Ascending aorta (tissue), 2 donors: Measurements from ENCODE around the gene LRP1B. TPM values are rescaled to one million over a fixed set of nuclear protein-coding genes. Genes with fewer than 3 reads are reported as not detected.

Experiments
- DNase-seq, 2 donors: peaks; one replicate each; pipeline ENCODE4 v3.0.0-alpha.2; 2019; ENCODE audit warnings: low spot score in 2 of 2
- H3K27ac ChIP-seq, 2 donors: fragments of 200-600 bp; sonication (generic); one replicate each; pipeline ENCODE4 v1.5.1; 2016 to 2017; ENCODE audit warnings: mild to moderate bottlenecking in 1 of 2
- H3K27me3 ChIP-seq: fragments of 200-600 bp; sonication (generic); one replicate; pipeline ENCODE4 v1.5.1; 2017
- H3K36me3 ChIP-seq, 2 donors: fragments of 200-600 bp; sonication (generic); one replicate each; pipeline ENCODE4 v1.5.1; 2016
- H3K4me1 ChIP-seq, 2 donors: fragments of 200-600 bp; sonication (generic); one replicate each; pipeline ENCODE4 v1.5.1; 2016 to 2017; ENCODE audit warnings: mild to moderate bottlenecking in 1 of 2
- H3K4me3 ChIP-seq, 2 donors: fragments of 200-600 bp; sonication (generic); one replicate each; pipeline ENCODE4 v1.5.1; 2016 to 2017; ENCODE audit warnings: mild to moderate bottlenecking in 1 of 2
- H3K9me3 ChIP-seq, 2 donors: fragments of 200-600 bp; sonication (generic); one replicate each; pipeline ENCODE4 v1.5.1; 2016
- intact Hi-C: fragments of 100-400 bp; cut with DNase I; formaldehyde crosslinking; loops from one replicate; pipeline ENCODE4 v1.15.1; 2023
- total RNA-seq: library from RNA; depleted of rRNA; stranded (reverse); fragments of >200 nt; gene quantifications from one replicate; pipeline ENCODE4 v1.1.0, GENCODE V29; 2016
- TF ChIP-seq, protein P1 (sequence below), 3 experiments: fragments of 200-600 bp in 2 of 3; fragments of 450-650 bp in 1 of 3; sonication (generic) in 2 of 3; IDR thresholded peaks; one replicate each; pipeline ENCODE4 v1.5.1; 2016 to 2019; ENCODE audit warnings: antibody characterized with exemption in 3 of 3, mild to moderate bottlenecking in 1 of 3, moderate library complexity in 1 of 3

LRP1B gene
- total RNA-seq, 1 donor from 2014 or later = not detected

DNA sequence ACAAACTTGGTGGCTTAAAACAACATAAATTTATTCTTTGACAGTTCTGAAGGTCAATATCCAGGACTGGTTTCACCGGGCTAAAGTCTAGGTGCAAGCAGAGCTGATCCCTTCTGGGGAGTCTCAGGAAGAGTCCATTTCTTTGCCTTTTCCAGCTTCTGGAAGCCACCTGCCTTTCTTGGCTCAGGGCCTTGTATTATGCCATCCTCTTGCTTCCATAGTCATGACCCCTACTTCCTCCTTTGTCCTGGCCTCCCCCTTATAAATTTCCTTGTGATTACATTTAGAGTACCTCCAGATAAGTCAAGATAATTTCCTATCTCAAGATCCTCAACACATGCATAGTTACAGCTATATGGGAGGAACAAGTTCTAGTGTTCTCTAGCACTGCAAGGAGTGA is 1089.5 kb downstream of the LRP1B start:
- no peak for DNase-seq
- TF ChIP-seq, protein P1, sequence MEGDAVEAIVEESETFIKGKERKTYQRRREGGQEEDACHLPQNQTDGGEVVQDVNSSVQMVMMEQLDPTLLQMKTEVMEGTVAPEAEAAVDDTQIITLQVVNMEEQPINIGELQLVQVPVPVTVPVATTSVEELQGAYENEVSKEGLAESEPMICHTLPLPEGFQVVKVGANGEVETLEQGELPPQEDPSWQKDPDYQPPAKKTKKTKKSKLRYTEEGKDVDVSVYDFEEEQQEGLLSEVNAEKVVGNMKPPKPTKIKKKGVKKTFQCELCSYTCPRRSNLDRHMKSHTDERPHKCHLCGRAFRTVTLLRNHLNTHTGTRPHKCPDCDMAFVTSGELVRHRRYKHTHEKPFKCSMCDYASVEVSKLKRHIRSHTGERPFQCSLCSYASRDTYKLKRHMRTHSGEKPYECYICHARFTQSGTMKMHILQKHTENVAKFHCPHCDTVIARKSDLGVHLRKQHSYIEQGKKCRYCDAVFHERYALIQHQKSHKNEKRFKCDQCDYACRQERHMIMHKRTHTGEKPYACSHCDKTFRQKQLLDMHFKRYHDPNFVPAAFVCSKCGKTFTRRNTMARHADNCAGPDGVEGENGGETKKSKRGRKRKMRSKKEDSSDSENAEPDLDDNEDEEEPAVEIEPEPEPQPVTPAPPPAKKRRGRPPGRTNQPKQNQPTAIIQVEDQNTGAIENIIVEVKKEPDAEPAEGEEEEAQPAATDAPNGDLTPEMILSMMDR (IDR thresholded peaks at IDR 0.05) = no peak
- Histone ChIP-seq H3K36me3 (no peaks in the 10 kb centered on the region), H3K27ac (no peak overlapping the region), H3K9me3 (no peaks in the 10 kb centered on the region), H3K4me1 (no peaks in the 10 kb centered on the region), H3K27me3 (no peaks in the 10 kb centered on the region), H3K4me3 (no peak overlapping the region)
- intact Hi-C loops = no loop called here

DNA sequence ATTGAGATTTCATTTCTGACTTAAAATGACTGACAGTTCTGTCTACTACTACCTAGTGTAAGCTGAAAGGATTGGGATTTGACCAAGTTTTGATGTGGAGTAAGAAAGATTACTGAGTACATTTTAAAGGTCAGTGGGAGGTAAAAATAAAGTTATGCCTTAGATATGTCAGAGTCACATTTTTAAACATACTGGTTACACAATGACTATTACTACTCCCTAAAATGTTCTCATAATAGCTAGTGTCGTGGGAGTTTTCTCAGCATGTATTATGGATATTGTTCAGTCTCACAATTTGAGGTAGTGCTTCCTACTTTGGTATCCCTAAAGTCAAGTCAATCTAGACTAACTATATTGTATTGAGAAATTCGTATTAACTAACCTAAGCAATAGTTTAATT is 1092.5 kb downstream of the LRP1B start:
- Histone ChIP-seq H3K36me3 (no peaks in the 10 kb centered on the region), H3K9me3 (no peaks in the 10 kb centered on the region), H3K27ac (no peak overlapping the region), H3K4me3 (no peak overlapping the region), H3K4me1 (no peaks in the 10 kb centered on the region), H3K27me3 (no peaks in the 10 kb centered on the region)
- DNase-seq = no peak
- TF ChIP-seq, protein P1 (IDR thresholded peaks at IDR 0.05) = no peak
- intact Hi-C loops = no loop called here

DNA sequence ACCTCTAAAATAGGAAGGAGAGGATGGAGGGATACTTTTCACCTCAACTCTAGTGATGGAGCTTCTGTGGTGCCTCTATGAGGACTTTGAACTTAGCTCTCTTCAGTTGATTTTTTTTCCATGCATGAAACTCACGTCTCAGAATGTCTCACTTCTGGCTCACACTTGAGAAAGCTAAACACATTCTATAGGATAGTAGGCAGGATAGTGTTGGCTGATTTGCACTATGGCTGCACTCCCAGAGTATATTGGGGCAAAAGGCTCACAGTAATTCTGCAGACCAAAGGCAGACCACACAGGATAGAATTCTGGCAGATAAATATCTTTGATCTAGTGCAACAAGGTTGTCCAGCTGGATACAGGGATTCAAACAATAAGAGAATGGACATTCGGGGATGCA is 1093.5 kb downstream of the LRP1B start:
- DNase-seq = no peak
- H3K36me3 ChIP-seq = no peaks in the 10 kb centered on the region
- H3K9me3 ChIP-seq = no peaks in the 10 kb centered on the region
- H3K27ac ChIP-seq = no peak overlapping the region
- TF ChIP-seq, protein P1 (IDR thresholded peaks at IDR 0.05) = no peak
- H3K4me1 ChIP-seq = no peaks in the 10 kb centered on the region
- intact Hi-C loops = no loop called here
- H3K4me3 ChIP-seq = no peak overlapping the region
- no peaks in the 10 kb centered on the region for H3K27me3 ChIP-seq

DNA sequence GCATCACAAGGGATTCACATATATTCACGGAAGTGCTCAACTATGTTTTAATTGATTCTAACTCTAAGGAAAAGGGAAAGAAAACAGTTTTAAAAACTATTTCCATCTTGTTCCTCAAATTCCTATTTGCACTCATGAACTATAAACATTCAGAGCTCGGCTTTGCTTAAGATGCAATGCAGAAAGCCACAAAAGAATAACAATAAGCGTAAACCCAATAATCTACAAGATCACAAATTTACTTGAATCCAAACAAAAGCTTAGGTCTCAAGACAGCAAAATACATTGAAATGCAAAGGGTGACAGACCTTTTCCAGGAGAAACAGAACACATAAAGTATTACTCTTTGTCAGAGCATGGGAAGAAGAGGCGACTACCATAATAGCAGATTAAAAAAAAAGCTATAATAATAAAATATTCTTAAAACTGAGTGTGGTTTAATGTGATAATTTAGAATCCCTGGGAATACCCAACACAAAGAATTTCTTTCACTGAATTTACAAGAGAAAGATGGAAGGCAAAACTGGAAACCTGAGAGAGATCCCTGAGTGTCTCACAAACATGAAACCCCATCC is 1094.9 kb downstream of the LRP1B start:
- Histone ChIP-seq H3K36me3 (no peaks in the 10 kb centered on the region), H3K27ac (no peak overlapping the region), H3K4me1 (no peaks in the 10 kb centered on the region), H3K9me3 (no peaks in the 10 kb centered on the region), H3K27me3 (no peaks in the 10 kb centered on the region), H3K4me3 (no peak overlapping the region)
- intact Hi-C loops = no loop called here
- TF ChIP-seq, protein P1 (IDR thresholded peaks at IDR 0.05) = no peak
- no peak for DNase-seq

DNA sequence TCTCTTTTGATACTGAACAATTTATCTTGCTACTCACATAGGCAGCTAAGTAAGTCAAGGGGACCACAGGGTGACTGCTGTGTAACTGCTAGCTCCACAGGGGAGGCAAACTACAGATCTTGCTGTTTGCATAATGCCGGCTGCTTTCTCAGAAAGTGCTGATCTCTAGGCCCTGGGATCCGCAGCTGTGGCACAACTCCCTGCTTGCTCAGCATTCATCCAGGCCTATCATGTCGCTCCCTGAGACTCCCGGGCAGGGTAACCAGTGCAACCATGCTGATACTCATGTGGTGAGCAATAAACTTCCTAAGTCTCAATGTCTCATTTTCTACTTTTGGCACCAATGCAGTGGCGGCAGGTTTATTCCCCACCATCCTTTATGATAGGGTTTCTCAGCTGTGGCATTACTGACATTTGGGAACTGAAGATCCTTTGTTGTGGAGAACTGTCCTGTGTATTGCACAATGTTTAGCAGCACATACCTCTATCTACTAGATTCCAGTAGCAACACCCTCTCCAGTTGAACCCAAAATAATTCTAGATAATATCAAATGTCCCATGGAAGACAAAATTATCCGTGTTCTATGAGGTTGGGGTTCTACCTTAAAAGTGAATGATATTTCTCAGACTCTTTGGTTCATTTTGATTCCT is 1101.3 kb downstream of the LRP1B start:
- Histone ChIP-seq H3K27ac (no peak overlapping the region), H3K4me3 (no peak overlapping the region), H3K27me3 (no peaks in the 10 kb centered on the region), H3K9me3 (no peaks in the 10 kb centered on the region), H3K4me1 (no peaks in the 10 kb centered on the region), H3K36me3 (no peaks in the 10 kb centered on the region)
- DNase-seq = no peak
- TF ChIP-seq, protein P1 (IDR thresholded peaks at IDR 0.05) = no peak
- intact Hi-C loops = no loop called here
